ENCODE data around the gene ODF4. TPM values are rescaled to one million over a fixed set of nuclear protein-coding genes. Genes with fewer than 3 reads are reported as not detected.

The ODF4 gene
- polyA plus RNA-seq, 3 donors = not detected

DNA sequence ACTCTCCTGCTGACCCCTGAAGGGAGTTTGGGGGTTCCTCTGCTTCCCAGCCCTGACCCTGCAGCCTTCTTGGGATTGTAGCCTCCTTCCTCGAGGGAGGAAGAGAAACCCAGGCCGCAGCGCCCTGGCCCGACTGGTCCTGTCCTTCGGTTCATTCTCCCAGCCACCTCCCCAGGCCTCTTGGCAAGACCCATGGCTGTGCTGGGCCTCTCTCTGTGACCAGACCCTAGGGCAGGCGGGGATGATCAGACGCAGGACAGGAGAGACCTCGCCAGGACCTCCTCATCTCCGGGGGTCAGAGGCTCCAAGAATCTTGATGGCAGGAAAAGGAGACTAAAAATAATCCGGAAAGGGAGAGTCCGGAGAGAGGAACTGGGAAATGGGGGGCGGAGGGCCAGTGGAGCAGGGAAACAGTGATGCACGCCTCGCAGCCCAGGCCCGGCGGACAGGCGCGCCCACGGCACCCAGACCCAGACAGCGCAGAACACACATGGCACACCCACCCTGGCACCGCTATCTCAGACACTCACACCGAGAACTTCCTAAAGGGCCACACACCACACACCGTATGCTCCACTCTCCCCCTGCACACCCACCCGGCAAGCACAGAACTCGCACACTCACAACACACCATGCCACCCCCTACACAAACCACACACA is 28.4 kb upstream of the ODF4 start:
- no peaks in the 10 kb centered on the region for H3K9me3 Mint-ChIP-seq
- H3K4me2 ChIP-seq (replicated peaks; ENCODE audit: extremely low read depth, low read length, poor library complexity, severe bottlenecking) = no peak overlapping the region
- no peaks in the 10 kb centered on the region for H4K20me1 ChIP-seq (ENCODE audit: insufficient read depth, low read length)
- DNase-seq = no peak
- no peaks in the 10 kb centered on the region for H3K36me3 Mint-ChIP-seq
- no peak overlapping the region for H3K27ac Mint-ChIP-seq
- H3K9ac ChIP-seq (ENCODE audit: insufficient read depth, low read length, poor library complexity, severe bottlenecking) = no peak overlapping the region
- H3K27me3 ChIP-seq (ENCODE audit: control insufficient read depth in 2 of 2, insufficient read depth in 2 of 2, low read length in 2 of 2) = peaks cover 0 to 7% of the 10 kb centered on the region in 2 donors
- no peak for TF ChIP-seq CTCF (IDR thresholded peaks at IDR 0.05)
- 92% methylated on average over 22 of the region's 25 CpGs for WGBS (ENCODE audit: insufficient coverage)
- no peaks in the 10 kb centered on the region for H3K4me1 ChIP-seq (ENCODE audit: control insufficient read depth in 1 of 2, insufficient read depth in 2 of 2, low read length in 2 of 2)
- H3K4me3 ChIP-seq (replicated peaks in 1 of 3; ENCODE audit: low read depth in 2 of 3, low read length in 3 of 3) = no peak overlapping the region
- intact Hi-C loops (cut with micrococcal nuclease) = loop anchor here in 1 of 2 donors (2.0 to 10.0 kb wide), 2 partner anchors 20 to 46 kb away; no protein-coding TSS in a partner anchor
- H3K27me3 Mint-ChIP-seq (ENCODE audit: low read depth in 3 of 3) = peaks cover 16 to 34% (median 20%) of the 10 kb centered on the region in 3 donors
- H3K27ac ChIP-seq (ENCODE audit: low read depth in 1 of 2, low read length in 2 of 2) = no peak overlapping the region
- no peak overlapping the region for H2AFZ ChIP-seq (ENCODE audit: insufficient read depth, low read depth, low read length, poor library complexity, severe bottlenecking)
- H3K79me2 ChIP-seq (ENCODE audit: insufficient read depth, low read length) = no peaks in the 10 kb centered on the region
- peak overlapping the region in 1 of 2 donors; percentile 46 for H3K4me3 Mint-ChIP-seq
- H3K4me1 Mint-ChIP-seq = peaks cover 4% of the 10 kb centered on the region
- H3K9me3 ChIP-seq (replicated peaks in 1 of 2; ENCODE audit: control insufficient read depth in 1 of 2, insufficient read depth in 1 of 2, low read length in 2 of 2) = no peaks in the 10 kb centered on the region
- no peaks in the 10 kb centered on the region for H3K36me3 ChIP-seq (replicated peaks in 1 of 2; ENCODE audit: control insufficient read depth in 1 of 2, insufficient read depth in 2 of 2, low read length in 2 of 2)

- no peaks in the 10 kb centered on the region for H3K36me3 Mint-ChIP-seq
- no peaks in the 10 kb centered on the region for H3K79me2 ChIP-seq (ENCODE audit: insufficient read depth, low read length)
- no peaks in the 10 kb centered on the region for H3K36me3 ChIP-seq (replicated peaks in 1 of 2; ENCODE audit: control insufficient read depth in 1 of 2, insufficient read depth in 2 of 2, low read length in 2 of 2)
- no peaks in the 10 kb centered on the region for H4K20me1 ChIP-seq (ENCODE audit: insufficient read depth, low read length)
- H3K4me3 Mint-ChIP-seq = no peak overlapping the region
- 93% methylated on average over 9 of the region's 13 CpGs for WGBS (ENCODE audit: insufficient coverage)
- H3K27ac Mint-ChIP-seq = no peak overlapping the region
- intact Hi-C loops (cut with micrococcal nuclease) = loop anchor here in 1 of 2 donors (10.0 kb wide), 1 partner anchor 47 kb away; no protein-coding TSS in a partner anchor
- peaks cover 16 to 35% (median 18%) of the 10 kb centered on the region in 3 donors for H3K27me3 Mint-ChIP-seq (ENCODE audit: low read depth in 3 of 3)
- no peak overlapping the region for H3K27ac ChIP-seq (ENCODE audit: low read depth in 1 of 2, low read length in 2 of 2)
- no peaks in the 10 kb centered on the region for H3K4me1 ChIP-seq (ENCODE audit: control insufficient read depth in 1 of 2, insufficient read depth in 2 of 2, low read length in 2 of 2)
- no peak for DNase-seq
- H3K9me3 ChIP-seq (replicated peaks in 1 of 2; ENCODE audit: control insufficient read depth in 1 of 2, insufficient read depth in 1 of 2, low read length in 2 of 2) = no peaks in the 10 kb centered on the region
- TF ChIP-seq CTCF (IDR thresholded peaks at IDR 0.05) = no peak
- H3K4me1 Mint-ChIP-seq = peaks cover 4% of the 10 kb centered on the region
- no peaks in the 10 kb centered on the region for H3K9me3 Mint-ChIP-seq
- H2AFZ ChIP-seq (ENCODE audit: insufficient read depth, low read depth, low read length, poor library complexity, severe bottlenecking) = no peak overlapping the region
- no peak overlapping the region for H3K4me3 ChIP-seq (replicated peaks in 1 of 3; ENCODE audit: low read depth in 2 of 3, low read length in 3 of 3)
- H3K4me2 ChIP-seq (replicated peaks; ENCODE audit: extremely low read depth, low read length, poor library complexity, severe bottlenecking) = no peak overlapping the region
- H3K9ac ChIP-seq (ENCODE audit: insufficient read depth, low read length, poor library complexity, severe bottlenecking) = no peak overlapping the region
- peaks cover 0 to 7% of the 10 kb centered on the region in 2 donors for H3K27me3 ChIP-seq (ENCODE audit: control insufficient read depth in 2 of 2, insufficient read depth in 2 of 2, low read length in 2 of 2)
These were observed 27.4 kb upstream of the ODF4 start for GRCh38 chr17:8312251-8312650.
